Keratinocyte (primary cell): Measurements from ENCODE around the gene TTC28. TPM values are rescaled to one million over a fixed set of nuclear protein-coding genes. Genes with fewer than 3 reads are reported as not detected.

ENCODE experiments used
- DNase-seq: peaks from one replicate; pipeline ENCODE4 v3.0.0-alpha.2; 2011; ENCODE audit warnings: low read depth, missing footprints, low spot score
- FAIRE-seq: peaks from 2 replicates; lab custom pipeline; 2011; peaks lifted over from hg19 to GRCh38; lab: Jason Lieb, UNC
- H2AFZ ChIP-seq: 2 replicates; pipeline ENCODE4 v1.6.0; 2012; ENCODE audit warnings: low read length, control low read depth, inconsistent platforms; ENCODE audit not compliant: control insufficient read depth
- H3K27ac ChIP-seq: 2 replicates; pipeline ENCODE4 v1.5.1; 2011; ENCODE audit warnings: low read length; ENCODE audit not compliant: control insufficient read depth, insufficient read depth
- H3K27me3 ChIP-seq: 3 replicates; pipeline ENCODE4 v1.6.0; 2011; ENCODE audit warnings: low read length; ENCODE audit not compliant: control insufficient read depth, insufficient read depth; ENCODE audit errors: extremely low read depth
- H3K36me3 ChIP-seq, 2 experiments: 2 replicates in 1 of 2; 3 replicates in 1 of 2; pipeline ENCODE4 v1.5.1; 2011; ENCODE audit warnings: low read length in 2 of 2, mild to moderate bottlenecking in 1 of 2; ENCODE audit not compliant: control insufficient read depth in 2 of 2, insufficient read depth in 2 of 2; ENCODE audit errors: extremely low read depth in 1 of 2
- H3K4me1 ChIP-seq: 3 replicates; pipeline ENCODE4 v1.5.1; 2011; ENCODE audit warnings: low read length; ENCODE audit not compliant: control insufficient read depth, insufficient read depth; ENCODE audit errors: extremely low read depth
- H3K4me2 ChIP-seq: 3 replicates; pipeline ENCODE4 v1.6.0; 2011; ENCODE audit warnings: low read depth, low read length; ENCODE audit not compliant: control insufficient read depth, insufficient read depth; ENCODE audit errors: extremely low read depth
- H3K4me3 ChIP-seq, 3 experiments: fragments of 200-600 bp in 1 of 3; sonication (generic) in 1 of 3; 2 replicates in 2 of 3; 3 replicates in 1 of 3; pipeline ENCODE4 v1.5.1; 2011 to 2016; ENCODE audit warnings: low read length in 3 of 3, mild to moderate bottlenecking in 3 of 3, control low read depth in 2 of 3, inconsistent platforms in 1 of 3, low read depth in 1 of 3, mixed read lengths in 1 of 3, mixed run types in 1 of 3, moderate library complexity in 1 of 3; ENCODE audit not compliant: control insufficient read depth in 2 of 3, insufficient read depth in 2 of 3; ENCODE audit errors: extremely low read depth in 1 of 3
- H3K79me2 ChIP-seq: 2 replicates; pipeline ENCODE4 v1.6.0; 2012; ENCODE audit warnings: low read length; ENCODE audit not compliant: control insufficient read depth, insufficient read depth
- H3K9ac ChIP-seq: 3 replicates; pipeline ENCODE4 v1.6.0; 2011; ENCODE audit warnings: low read length; ENCODE audit not compliant: control insufficient read depth, insufficient read depth; ENCODE audit errors: extremely low read depth
- H3K9me1 ChIP-seq: 3 replicates; pipeline ENCODE4 v1.6.0; 2011; ENCODE audit warnings: low read length; ENCODE audit not compliant: control insufficient read depth, insufficient read depth; ENCODE audit errors: extremely low read depth
- H3K9me3 ChIP-seq: 2 replicates; pipeline ENCODE4 v1.5.1; 2012; ENCODE audit warnings: low read depth, low read length; ENCODE audit not compliant: control insufficient read depth
- H4K20me1 ChIP-seq: 3 replicates; pipeline ENCODE4 v1.6.0; 2011; ENCODE audit warnings: low read length; ENCODE audit not compliant: control insufficient read depth, insufficient read depth; ENCODE audit errors: extremely low read depth
- CTCF ChIP-seq, 3 experiments: IDR thresholded peaks in 1 of 3; conservative IDR thresholded peaks in 1 of 3; optimal IDR thresholded peaks in 1 of 3; 2 replicates in 2 of 3; 3 replicates in 1 of 3; pipeline versions ENCODE3 to v1.5.1; 2011; ENCODE audit warnings: low read length in 3 of 3, mild to moderate bottlenecking in 3 of 3, moderate library complexity in 2 of 3, control low read depth in 1 of 3, inconsistent platforms in 1 of 3; ENCODE audit not compliant: insufficient read depth in 2 of 3; ENCODE audit errors: extremely low read depth in 1 of 3
- EZH2 ChIP-seq: IDR thresholded peaks from one replicate; pipeline ENCODE4 v1.6.1; 2012; ENCODE audit warnings: inconsistent platforms, mild to moderate bottlenecking, low read length, moderate library complexity
- dilution Hi-C: fragments of 300-500 bp; cut with MboI; formaldehyde crosslinking; loops from one replicate; pipeline ENCODE4 v1.7.0; 2020; ENCODE audit warnings: low sequenced_read_pairs; ENCODE audit not compliant: extremely low pct_ligation_motif_present
- polyA plus RNA-seq, 5 experiments: library from polyadenylated mRNA; depleted of rRNA in 3 of 5; stranded (reverse) in 3 of 5; stranded (forward) in 1 of 5; unstranded in 1 of 5; fragments of >200 nt; gene quantifications; 1 replicate in 1 of 5; 2 replicates in 3 of 5; 3 replicates in 1 of 5; pipeline versions ENCODE4 v1.2.1 to v1.2.3, GENCODE V29; 2011 to 2012; ENCODE audit warnings: missing spikeins in 2 of 5, low read depth in 1 of 5, low replicate concordance in 1 of 5

TTC28 gene
- polyA plus RNA-seq, 1 donor (not counting 4 experiments of a cell fraction or from before 2014, with no cell fraction given): 0.66 TPM

- TF ChIP-seq EZH2 (no peak), CTCF (optimal IDR thresholded peaks at IDR 0.05 in 1 of 3, IDR thresholded peaks at IDR 0.05 in 1 of 3, conservative IDR thresholded peaks at IDR 0.05 in 1 of 3; ENCODE audit: extremely low read depth in 1 of 3, insufficient read depth in 2 of 3, low read length in 3 of 3) (no peak)
- Histone ChIP-seq H3K27ac (no peak overlapping the region), H3K9me1 (no peaks in the 10 kb centered on the region), H3K9ac (no peak overlapping the region), H3K4me2 (no peak overlapping the region), H3K27me3 (no peaks in the 10 kb centered on the region), H4K20me1 (no peaks in the 10 kb centered on the region), H3K36me3 (no peaks in the 10 kb centered on the region), H2AFZ (no peak overlapping the region), H3K4me1 (peaks cover 7% of the 10 kb centered on the region), H3K4me3 (no peak overlapping the region), H3K79me2 (no peaks in the 10 kb centered on the region), H3K9me3 (no peaks in the 10 kb centered on the region)
- DNase-seq: no peak
- no peak for FAIRE-seq
- dilution Hi-C loops: no loop called here
These were observed 259.7 kb downstream of the TTC28 start for GRCh38 chr22:28419919-28420318.

GRCh38 chr22:28418008-28418407 is 261.6 kb downstream of the TTC28 start:
- no peak overlapping the region for H3K9ac ChIP-seq
- H3K36me3 ChIP-seq: no peaks in the 10 kb centered on the region
- FAIRE-seq (no peak), DNase-seq (no peak)
- H3K9me3 ChIP-seq: no peaks in the 10 kb centered on the region
- TF ChIP-seq EZH2 (no peak), CTCF (optimal IDR thresholded peaks at IDR 0.05 in 1 of 3, IDR thresholded peaks at IDR 0.05 in 1 of 3, conservative IDR thresholded peaks at IDR 0.05 in 1 of 3; ENCODE audit: extremely low read depth in 1 of 3, insufficient read depth in 2 of 3, low read length in 3 of 3) (no peak)
- no peak overlapping the region for H3K27ac ChIP-seq
- H3K79me2 ChIP-seq: no peaks in the 10 kb centered on the region
- H3K4me1 ChIP-seq: peaks cover 7% of the 10 kb centered on the region
- H3K4me3 ChIP-seq: no peak overlapping the region
- H3K27me3 ChIP-seq: no peaks in the 10 kb centered on the region
- H3K9me1 ChIP-seq: no peaks in the 10 kb centered on the region
- dilution Hi-C loops: no loop called here
- no peaks in the 10 kb centered on the region for H4K20me1 ChIP-seq
- no peak overlapping the region for H3K4me2 ChIP-seq
- no peak overlapping the region for H2AFZ ChIP-seq
